ENCODE results near the gene NPTX1.

DNA sequence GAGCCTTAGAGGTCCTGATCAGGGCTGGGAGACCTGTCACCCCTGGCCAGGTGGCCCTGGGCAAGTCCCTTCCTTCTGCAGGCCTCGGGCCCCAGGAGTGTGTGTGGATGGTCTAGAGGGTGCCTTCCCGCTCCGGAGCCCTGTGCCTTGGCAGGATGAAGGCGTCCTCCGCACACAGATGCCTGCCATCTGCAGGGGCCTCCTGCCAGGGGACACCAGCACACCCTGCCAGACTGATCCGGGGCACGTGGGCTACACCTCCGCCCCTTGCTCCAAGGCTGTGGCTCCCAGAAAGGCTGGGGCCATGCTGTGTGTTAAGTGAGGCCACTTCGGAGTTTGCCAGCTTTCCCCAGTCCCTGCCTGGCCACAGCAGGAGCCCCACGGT, 30.7 kb downstream of the NPTX1 start:
- TF ChIP-seq, protein P1, sequence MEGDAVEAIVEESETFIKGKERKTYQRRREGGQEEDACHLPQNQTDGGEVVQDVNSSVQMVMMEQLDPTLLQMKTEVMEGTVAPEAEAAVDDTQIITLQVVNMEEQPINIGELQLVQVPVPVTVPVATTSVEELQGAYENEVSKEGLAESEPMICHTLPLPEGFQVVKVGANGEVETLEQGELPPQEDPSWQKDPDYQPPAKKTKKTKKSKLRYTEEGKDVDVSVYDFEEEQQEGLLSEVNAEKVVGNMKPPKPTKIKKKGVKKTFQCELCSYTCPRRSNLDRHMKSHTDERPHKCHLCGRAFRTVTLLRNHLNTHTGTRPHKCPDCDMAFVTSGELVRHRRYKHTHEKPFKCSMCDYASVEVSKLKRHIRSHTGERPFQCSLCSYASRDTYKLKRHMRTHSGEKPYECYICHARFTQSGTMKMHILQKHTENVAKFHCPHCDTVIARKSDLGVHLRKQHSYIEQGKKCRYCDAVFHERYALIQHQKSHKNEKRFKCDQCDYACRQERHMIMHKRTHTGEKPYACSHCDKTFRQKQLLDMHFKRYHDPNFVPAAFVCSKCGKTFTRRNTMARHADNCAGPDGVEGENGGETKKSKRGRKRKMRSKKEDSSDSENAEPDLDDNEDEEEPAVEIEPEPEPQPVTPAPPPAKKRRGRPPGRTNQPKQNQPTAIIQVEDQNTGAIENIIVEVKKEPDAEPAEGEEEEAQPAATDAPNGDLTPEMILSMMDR (IDR thresholded peaks at IDR 0.05; ENCODE audit: borderline replicate concordance, extremely low read depth, low read length, poor library complexity, severe bottlenecking): no peak
- TF ChIP-seq EZH2 (IDR thresholded peaks at IDR 0.05; ENCODE audit: borderline replicate concordance, low read depth, low read length, severe bottlenecking): no peak
